NCI-H82 treated with DMSO at 0.1 percent for 48 hours (cell line): ENCODE results near the gene ITFG2.
"Not testable (repeated sequence)": the region's sequence is repeated elsewhere in the genome, so short reads cannot be mapped to it uniquely, and the experiment has no call there.

Source experiments
- DNase-seq: peaks from one replicate; lab custom pipeline; 2025; ENCODE audit not compliant: unreplicated experiment; lab: John Stamatoyannopoulos, UW

Gene ITFG2

DNA sequence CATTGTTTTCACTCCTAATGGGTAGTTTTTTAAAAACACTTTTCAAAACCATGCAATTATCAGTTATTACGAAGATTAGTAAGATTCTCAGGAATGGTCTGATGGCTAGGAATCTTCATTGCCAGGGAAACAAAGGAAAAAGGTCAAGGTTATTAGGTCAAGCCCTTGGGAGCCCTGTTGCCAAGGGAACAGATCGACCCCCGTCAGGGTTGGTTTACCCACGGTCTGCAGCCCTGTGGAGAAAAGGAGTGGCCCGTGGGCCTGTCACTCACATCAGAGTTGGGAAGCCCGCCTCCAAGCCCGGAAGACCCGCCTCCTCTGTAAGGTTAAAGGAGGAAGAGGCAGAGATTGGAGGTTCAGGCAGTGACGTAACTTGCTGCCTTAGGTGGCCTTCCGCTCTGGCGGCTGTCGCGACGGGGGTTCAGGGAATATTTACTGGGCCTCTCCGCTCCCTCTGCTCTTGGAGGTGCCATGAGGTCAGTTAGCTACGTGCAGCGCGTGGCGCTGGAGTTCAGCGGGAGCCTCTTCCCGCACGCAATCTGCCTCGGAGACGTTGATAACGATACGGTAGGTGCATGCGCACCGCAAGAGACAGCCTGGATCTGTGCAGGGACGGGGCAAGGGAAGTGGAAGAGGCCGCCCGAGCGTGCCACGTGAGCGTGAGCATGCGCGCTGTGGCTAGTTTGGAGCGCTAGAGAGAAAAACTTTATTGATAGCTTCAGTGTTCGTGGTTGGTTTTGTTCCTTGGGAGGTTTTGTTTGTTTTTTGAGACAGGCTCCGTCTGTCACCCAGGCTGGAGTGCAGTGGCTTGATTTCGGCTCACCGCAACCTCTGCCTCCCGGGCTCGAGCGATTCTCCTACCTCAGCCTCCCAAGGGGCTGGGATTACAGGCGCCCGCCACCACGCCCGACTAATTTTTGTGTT, at the start of gene ITFG2:
Gene ITFG2, plus strand, starts transcription at position 379 of the 924 bp plus-strand sequence. Its CDS starts 93 bp downstream, at position 472.
- DNase-seq = peak; percentile 99

DNA sequence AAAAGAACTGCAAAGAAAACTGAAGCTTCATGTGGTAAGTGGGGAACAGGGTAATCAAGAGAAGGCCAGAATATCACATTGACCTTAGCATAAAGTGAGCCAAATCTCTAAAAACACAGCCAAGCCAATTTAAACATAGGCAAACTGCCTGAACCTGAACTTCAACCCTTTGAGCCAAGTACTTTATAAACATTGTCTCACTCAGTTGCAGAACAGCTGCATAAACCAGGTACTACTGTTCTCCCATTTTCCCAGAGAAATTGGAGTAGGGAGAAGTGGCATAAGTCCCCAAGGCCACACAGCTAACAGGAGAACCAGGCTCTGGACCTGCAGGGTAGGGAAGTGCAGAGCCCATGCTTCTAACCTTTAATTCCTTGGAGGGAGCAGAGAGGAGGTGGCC, 48.1 kb upstream of the ITFG2 start:
- DNase-seq = no peak

DNA sequence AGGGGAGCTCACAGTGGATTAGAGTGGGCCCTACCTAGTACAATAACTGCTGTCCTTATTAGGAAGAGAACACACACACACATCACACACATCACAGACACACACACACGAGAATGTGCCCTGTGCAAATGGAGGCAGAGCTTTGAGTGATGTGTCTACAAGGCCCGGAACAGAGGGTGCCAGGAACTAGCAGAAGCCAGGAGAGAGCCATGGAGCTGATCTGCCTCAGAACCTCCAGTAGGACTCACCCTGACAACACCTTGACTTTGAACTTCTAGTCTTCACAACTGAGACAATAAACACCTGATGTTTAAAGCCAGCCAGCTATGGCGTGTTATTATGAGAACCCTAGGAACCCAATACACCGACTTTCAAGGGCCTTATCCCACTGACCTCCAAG, 47.4 kb upstream of the ITFG2 start:
- no peak for DNase-seq

DNA sequence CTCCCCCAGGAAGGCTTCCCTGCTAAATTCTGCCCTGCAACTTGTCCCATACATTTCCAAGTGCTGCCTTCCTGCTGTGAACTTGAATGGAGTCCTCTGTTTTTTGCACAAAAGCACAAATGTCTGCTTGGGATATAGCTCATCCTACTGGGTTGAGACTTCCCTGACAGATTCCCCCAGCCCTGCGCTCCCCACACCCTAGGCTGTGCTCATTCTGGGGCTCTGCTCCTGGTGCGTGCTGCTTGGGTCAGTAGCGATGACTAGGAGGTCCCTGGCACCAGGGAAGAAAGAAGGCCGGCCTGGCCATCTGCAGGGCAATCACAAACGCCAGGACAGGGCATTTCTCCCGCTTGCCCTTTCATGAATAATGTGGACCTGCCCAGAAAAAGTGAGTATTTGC, 46.9 kb upstream of the ITFG2 start:
- DNase-seq = no peak

DNA sequence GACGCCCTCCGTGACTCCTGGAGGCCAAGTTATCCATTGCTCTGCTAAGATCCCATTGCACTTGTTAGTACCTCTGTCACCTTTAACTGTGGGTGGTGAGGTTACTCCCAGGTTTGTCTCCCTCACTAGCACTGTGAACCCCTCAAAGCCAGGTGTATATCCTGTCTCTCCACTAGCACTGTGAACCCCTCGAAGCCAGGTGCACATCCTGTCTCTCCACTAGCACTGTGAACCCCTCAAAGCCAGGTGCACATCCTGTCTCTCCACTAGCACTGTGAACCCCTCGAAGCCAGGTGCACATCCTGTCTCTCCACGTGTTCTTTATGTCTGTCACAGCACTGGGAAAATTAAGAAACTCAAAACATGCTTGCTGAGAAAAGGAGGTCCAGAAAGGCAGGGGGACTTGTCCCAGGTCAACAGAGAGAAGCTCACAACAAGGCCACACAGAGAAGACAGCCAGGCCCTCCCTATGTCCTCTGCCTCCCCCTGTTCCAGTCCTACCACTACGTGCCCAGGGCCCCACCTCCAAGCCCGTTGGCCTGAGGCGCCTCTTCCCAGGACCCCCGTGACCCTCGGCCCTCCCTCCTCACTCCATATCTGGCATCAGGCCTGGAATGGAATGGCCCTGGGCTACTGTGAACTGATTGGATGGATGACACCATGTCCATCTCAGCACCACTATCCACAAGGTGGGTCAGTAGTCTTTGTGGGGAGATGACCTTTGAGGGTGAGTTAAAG, 44.1 kb upstream of the ITFG2 start:
- no peak for DNase-seq

DNA sequence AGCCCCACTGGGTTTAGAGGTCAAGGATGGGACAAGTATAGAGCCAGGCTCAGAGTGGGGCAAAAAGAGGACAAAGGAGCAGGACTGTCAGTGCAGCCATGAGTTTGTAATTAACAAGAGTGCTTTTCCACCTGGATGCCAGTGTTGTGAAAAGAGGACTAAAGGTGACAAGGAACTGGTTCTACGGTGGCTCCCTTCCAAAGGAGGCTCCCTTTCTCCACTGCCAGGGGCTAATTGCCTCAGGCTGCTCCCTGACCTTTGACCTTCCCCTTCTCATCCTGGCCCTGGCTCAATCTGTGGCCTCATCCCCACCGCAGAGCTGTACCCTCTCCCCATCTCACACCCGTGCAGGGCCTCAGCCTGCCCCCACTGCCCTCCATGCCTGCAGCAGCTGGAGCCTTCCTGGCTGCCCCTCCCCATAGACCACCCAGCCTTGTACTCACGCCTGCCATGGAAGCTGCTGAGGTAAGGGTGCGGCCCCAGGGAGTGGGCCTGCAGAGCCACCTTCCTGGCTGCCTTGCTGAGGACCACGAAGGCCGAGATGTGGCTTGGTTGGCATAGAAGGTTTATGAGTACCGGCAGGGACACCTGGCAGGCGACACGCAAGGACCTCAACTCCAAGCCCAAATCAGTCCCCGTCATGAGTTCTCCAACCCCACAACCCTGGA, 42.5 kb upstream of the ITFG2 start:
- DNase-seq = no peak

DNA sequence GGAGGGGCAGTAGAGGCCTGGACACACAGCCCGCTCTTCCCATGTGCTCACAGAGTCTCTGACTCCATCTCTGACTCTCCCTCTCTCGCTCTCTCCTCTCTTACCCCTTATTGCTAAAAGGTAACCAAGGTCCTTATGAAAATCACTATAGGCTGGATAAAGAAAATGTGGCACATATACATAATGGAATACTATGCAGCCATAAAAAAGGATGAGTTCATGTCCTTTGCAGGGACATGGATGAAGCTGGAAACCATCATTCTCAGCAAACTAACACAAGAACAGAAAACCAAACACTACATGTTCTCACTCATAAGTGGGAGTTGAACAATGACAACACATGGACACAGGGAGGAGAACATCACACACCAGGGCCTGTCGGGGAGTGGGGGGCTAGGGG, 41.9 kb upstream of the ITFG2 start:
- not testable (repeated sequence) for DNase-seq

DNA sequence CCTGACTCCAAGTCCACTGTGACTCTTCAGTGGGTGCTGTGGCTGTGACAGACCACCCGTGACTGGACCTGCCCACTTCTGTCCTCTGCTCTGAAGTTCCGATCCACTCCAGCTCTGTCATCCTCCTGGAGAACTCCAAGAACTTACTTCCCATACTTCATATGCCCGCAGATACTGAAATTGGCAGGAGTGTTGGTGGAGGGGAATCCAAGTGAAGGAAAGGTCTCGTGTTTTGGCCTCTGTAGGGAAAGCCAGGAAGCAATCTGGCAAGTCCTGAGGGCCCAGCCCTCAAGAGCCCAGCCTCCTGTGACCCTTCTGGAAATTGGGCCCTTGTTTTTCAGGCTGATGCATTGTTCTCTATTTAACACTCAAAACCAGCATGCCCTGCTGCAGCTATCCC, 40.1 kb upstream of the ITFG2 start:
- DNase-seq = no peak

DNA sequence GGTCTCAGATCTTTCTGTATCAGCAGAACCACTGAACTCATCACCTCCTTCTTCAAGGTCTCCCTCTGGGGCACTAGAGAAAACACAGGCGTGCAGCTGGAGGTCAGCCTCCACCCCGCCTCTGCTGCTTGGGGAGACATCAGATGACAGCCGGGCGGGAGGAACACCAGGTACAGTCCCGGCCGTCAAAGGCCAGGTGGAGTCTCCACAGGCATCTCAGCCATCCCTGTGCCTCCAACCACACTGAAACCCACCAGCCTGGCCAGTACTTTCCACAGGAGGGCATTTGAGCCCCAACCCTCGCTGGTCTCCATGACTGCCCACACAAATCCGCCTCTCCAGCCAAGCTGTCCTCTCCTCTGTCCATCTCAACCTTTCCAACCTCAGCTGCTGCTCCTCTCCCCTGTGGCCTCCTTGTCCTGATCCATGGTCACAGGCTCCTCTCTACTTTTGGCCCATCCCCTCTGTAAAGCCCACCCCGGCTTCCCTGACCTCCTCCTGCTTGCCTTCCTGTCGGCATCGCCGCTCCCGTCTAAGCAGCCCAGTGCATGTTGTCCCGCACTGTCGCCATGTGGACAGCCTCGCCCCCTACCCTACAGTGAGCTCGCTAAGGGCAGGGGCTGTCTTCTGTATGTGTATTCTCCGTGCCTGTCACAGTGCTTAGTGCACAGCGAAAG, 39.1 kb upstream of the ITFG2 start:
- no peak for DNase-seq

DNA sequence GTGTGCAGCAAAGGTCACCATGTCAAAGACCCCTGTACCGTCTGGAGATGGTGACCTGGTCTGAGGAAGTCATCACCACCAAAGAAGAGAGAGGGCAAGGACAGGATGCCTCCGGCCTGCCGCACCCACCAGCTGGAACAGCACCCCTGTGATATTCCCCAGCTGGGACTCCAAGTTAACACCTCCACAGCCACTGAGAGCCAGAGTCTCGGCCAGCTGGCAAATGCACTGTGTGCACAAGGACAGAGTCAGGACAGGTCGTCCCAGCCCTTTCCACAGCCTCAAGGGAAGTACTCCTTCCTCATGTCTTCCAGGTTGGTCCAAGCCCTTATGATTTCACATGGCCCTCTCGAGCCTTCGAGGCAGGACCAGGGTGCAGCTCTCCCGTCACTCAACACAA, 37.0 kb upstream of the ITFG2 start:
- no peak for DNase-seq

DNA sequence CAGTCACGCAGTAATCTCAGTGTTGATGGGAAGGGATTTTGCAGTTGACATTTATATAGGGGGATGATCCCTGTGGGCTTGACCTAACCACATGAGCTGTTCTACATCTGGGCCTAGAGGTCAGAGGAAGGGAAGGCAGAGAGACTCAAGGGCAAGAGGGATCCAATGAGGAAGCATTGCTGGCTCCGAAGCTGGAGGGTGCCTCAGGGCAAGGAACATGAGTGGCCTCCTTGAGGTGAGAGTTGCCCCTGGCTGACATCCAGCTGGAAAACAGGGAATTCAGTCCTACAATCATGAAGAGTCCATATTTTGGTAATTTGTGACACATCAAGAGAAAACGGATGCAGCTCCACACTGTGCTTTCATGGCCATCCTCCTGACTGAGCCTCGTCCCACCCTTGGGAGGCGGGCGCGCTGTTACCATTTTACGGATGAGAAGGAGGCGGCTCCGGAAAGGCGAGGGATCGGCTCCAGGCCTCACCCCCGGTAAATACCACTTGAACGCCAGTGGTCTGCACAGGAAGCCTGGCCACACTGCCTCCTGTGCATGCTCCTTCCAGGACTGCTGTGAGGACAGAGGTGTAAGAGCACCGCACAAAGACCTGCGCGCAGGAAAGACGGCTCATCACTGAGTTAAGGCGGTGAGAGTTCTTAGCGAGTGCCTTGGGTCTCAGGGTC, 36.2 kb upstream of the ITFG2 start:
- no peak for DNase-seq

DNA sequence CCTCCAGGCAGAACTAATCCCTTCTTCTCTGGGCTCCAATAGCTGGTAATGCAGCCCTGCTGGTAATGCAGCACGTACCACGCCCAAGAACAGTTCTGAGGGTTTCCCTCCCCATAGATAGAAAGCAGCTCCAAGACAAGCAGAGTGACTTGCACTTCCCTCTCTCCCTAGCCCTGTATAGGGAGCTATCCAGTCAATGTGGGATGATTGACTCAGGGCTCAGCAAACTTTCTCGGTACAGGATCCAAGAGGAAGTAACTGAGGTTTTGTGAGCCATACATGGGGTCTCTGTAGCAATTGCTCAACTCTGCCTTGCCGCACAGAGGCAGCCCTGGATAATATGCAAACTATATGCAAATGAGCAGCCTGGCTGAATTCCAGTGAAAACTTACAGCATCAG, 33.2 kb upstream of the ITFG2 start:
- DNase-seq = peak; percentile 19

DNA sequence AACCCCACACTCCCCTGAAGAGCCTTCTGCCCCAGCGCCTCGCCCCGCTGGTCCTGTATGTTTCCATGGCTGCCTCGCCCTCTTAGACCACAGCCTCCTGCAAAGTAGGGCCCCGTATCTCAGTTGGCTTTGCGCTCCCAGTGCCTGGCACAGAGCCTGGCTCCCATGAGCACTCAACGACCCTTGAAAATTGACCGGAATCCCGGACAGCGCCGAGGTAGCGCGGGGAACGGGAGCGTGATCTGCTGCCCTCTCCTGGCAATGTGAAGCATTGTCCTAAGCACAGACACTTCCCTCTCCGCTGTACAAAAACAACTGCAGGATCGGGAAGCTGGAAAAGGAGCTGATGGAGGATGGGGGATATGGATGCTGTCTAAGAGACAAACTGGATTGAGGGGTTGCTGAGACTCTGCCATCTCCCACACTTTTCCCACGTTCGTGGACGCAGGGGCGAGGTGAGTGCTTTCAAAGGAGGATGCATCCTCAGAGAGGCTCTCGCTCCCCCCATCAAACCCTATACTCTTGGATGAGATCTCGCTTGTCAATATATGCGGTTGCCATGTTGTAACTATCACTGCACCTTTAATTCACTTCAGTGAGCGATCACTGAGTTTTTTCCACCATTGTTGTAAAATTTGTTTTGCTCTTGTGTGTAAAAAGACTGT, 28.4 kb upstream of the ITFG2 start:
- peak; percentile 41 for DNase-seq

DNA sequence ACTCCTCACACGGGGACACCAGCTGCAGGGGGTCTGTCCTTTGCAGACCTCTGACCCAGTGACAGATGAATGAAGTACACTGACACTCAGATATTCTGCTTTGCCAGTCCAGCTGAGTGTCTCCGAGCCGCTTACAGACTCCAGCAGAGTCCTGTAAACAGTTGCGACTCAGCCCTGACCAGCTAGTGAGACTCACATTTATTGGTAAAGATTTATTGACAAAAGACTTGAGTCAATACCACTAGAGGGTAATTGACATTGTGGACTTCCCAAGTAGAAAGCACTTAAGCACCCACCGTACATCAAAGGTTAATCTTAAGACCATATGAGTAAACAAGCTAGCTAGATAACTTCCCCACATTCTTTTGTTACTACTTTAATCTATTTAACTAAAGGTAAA, 27.5 kb upstream of the ITFG2 start:
- DNase-seq = no peak

DNA sequence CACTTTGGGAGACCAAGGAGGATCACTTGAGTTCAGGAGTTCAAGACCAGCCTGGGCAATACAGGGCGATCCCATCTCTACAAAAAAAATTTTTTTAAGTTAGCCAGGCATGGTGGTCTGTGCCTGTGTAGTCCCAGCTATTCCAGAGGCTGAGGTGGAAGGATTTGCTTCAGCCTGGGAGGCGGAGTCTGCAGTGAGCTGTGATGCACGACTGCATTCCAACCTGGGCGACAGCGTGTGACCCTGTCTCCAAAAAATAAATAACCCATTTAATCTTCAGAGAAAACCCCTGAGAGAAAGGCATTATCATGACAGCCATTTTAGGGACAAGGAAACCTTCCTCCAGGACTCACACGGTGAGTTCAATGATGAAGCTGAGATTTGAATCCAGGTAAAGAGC, 21.4 kb upstream of the ITFG2 start:
- DNase-seq = no peak

DNA sequence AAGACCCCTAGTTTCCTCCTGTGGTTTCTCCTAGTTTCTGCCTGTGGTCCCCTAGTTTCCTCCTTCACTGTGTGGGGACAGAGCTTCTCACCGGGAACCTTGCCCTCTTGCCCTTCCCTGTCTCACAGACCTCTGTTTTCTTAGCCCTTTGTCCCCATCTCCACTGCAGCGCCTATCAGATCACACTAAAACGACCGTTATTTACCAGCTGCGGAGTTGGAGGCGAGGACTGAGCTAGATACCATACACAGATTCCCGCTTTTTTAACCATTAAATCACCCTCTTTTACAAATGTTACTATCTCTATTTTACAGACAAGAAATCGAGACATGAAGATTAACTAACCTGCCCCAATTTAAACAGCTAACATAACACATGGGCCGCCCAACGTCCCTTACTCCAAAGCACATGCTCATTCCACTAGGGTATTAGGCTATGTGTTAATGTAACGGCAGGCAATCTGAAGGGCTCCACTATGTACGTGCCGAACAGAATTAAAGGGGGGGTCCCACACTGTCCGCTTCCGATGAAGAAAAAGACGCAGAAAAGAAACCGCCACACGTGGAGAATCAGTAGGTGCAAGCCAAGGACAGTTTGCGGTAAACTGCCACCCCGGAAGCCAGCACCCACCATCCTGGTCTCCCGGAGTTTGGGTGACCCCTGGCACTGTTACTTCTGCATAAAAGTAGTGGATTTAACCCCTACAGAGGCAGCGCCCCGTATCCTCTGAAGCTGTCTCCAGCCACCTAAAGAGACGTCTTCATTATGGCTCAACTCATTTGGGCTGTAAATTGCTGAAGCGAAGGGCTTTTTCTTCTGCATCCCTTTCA, 19.6 kb upstream of the ITFG2 start:
- no peak for DNase-seq

DNA sequence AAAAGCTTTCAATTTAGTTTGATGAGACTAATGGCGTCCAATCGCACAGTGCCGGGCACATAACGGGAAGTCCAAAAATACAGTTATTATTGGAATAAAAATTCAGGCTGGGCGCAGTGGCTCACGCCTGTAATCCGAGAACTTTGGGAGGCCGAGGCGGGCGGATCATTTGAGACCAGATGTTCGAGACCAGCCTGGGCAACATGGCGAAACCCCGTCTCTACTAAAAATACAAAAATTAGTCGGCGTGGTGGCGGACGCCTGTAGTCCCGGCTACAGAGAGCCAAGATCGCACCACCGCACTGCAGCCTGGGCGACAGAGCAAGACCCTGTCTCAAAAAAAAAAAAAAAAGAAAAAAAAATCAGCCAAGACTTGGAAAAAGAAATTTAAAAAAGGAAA, 18.9 kb upstream of the ITFG2 start:
- no peak for DNase-seq

DNA sequence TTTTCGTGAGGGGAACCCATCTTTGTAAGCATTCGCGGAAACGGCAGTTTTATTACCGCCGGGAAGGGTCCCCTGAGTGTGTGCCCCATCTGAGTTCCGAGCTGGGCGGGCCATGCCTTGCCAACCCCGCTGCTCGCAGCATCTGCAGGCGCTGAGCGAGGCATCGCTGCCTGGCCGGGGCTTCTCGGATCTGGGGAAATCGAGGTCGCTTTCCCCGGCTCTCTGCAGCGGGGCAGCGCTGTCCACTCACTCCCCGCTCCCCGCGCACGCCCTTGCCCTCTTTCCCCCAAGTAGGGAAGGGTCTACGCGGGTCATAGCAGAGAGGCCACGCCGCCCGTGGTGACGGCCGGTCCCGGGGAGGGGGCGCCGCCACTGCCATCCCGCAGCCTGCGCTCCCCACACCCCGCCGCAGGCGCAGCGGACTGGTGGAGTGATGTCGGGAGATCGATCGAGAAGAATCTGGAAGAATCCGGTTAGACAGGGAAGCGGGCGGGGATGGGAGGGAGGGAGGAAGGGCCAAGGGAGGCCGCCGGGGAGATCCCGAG, 18.2 kb upstream of the ITFG2 start:
- DNase-seq = no peak

DNA sequence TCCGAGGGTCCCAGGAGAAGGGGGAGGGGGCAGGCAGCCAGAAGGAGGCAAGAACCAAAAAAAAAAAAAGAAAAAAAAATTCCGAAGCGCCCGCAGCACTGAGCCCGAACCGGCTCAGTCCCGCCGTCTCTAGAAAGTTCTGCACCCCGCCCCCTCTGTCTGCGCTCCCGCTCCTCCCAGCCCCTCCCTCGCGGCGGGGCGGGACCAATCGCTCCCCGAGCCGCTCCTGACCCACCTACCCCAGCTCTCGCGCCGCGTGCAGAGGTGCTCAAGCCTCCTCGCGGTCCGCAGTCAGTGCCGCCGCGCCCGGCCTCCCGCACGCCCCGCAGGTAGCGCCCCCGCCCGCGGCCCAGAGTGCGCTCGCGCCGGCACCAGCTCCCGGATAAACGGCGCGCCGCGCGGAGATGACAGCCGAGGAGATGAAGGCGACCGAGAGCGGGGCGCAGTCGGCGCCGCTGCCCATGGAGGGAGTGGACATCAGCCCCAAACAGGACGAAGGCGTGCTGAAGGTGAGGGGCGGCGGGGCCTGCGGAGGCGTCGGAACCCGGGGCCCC, 17.7 kb upstream of the ITFG2 start, which contains the start of gene FKBP4:
Gene FKBP4, plus strand, starts transcription at position 235 of the 554 bp plus-strand sequence. Its CDS starts 170 bp downstream, at position 405.
- DNase-seq = peak; percentile 45
